Choroid plexus epithelial cell (primary cell): ENCODE data around the gene ARHGAP26.

Experiments used
- DNase-seq: peaks from one replicate; pipeline ENCODE4 v3.0.0-alpha.2; 2010; ENCODE audit warnings: low read depth
- H3K4me3 ChIP-seq: 2 replicates; pipeline ENCODE4 v1.5.1; 2011; ENCODE audit warnings: low read depth, mild to moderate bottlenecking, control low read depth, low read length, moderate library complexity
- CTCF ChIP-seq: conservative IDR thresholded peaks from 2 replicates; pipeline ENCODE4 v1.5.1; 2011; ENCODE audit warnings: low read depth, mild to moderate bottlenecking, control low read depth, inconsistent platforms, low read length, moderate library complexity

ARHGAP26 gene

GRCh38 chr5:143011585-143011984, 241.4 kb downstream of the ARHGAP26 start:
- no peak overlapping the region for H3K4me3 ChIP-seq
- peak; percentile 97 for DNase-seq
- TF ChIP-seq CTCF = no peak

DNA sequence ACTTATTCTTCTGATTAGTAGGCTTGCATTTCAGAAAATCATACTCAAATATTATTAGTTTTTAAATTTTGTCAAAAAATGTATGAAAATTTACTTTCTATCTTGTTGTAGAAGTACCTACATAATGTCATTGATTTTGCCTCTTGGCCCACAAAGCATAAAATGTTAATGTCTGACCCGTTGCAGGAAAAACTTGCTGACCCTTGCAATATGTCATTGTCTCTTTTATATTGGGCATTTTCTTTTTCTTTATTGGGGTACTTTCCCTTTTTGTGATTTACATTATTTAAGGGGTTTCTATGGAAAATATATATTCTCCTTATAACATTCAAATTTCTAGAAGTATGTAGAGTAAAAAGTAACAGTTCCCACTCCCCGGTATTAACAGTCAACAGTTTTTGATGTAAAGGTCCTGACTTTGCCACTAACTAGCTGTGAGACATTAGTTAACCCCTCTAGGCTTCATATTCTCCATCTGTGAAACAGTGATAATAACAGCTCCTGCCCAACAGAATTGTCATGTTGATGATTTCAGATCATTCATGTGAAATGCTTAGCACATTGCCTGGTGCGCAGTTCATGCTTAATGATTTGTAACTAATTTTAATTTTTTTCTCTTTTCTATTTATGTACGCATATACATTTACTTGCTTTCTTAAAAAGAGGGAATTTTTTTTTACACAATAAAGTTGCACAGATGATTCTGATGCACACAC, 243.2 kb downstream of the ARHGAP26 start:
- no peak for TF ChIP-seq CTCF
- DNase-seq = no peak
- no peak overlapping the region for H3K4me3 ChIP-seq

DNA sequence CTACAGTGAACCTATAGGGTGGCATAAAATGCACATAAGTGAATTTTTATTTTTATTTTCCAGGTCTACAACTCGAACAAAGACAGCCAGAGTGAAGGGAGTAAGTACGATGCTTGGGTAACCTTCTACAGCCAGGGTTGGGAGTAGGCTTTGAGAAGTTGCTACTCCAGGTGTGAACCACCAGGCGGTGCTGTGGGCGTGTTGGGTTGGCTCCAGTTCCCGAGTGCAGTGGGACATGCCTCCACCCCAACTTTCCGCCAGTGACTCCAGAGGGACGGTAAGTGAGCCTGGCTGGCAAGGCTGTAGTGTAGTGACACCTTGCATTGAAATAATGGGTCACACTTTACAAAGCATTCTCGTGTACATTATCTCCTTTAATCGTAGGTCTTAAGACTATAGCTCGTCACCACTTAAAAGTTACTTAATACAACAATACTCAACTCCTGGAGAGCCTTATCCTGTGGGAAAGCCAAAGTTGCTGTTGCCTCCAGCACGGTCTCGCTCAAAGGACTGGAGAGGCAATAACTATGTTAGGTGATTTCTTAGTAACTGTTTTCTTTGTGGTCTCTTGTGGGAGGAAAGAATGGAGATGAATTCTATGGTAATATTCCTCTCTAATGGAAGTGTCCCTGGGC, 244.0 kb downstream of the ARHGAP26 start:
- DNase-seq = peak; percentile 32
- TF ChIP-seq CTCF = peak; percentile 60
- no peak overlapping the region for H3K4me3 ChIP-seq

DNA sequence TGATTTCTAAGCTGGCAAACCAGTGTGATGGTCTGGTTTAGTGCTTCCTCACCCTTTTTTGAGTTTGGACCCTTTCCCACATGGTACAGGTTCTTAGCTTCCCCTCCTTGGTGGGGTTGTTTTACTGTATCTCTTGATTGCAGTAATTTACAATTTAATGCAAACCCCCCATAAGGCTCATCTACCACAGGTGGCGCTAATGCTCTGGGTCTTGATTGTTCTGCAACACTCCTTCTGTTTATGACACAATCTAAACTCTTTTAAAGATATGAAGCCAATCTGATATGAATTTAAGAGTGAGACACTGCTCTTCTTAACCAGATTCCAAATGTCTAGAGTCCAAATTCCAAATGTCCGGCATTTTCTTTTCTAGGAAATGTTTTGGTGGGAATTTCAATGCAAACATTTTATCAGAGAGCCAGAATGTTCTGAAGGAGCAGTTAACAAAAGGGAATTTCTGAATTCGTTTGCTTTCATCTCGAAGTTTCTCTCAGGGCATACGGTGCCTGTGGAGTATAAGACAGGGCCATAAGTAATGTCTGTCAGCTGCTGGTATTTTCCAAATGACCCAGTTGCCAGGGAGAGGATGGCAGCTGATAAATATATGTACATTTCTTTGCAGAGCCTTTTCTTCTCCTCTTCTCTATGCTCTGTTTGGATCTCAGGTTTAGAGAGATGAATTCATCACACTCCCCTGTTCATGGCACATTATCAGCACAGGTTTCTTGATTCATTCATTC, 246.8 kb downstream of the ARHGAP26 start:
- DNase-seq = peak; percentile 88
- no peak overlapping the region for H3K4me3 ChIP-seq
- peak; percentile 86 for TF ChIP-seq CTCF

DNA sequence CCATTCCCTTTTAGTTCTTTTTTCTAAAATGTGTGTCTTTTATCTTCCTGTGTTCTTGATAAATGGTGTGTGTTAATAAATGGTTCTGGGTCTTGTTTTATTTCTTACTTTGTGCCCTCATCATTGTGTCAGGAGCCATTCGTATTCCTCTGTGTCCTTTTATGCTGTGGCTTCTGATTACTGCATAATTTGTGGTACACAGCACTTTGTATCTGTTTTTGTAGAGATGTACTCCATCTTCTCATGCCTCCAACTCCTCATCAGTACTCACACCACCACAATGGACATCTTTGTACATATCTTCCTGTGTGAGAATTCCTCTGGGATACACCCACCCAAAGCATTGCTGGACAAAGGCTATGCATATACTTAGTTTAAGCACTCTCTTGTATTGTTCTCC, 247.4 kb downstream of the ARHGAP26 start:
- H3K4me3 ChIP-seq = no peak overlapping the region
- TF ChIP-seq CTCF = no peak
- no peak for DNase-seq

DNA sequence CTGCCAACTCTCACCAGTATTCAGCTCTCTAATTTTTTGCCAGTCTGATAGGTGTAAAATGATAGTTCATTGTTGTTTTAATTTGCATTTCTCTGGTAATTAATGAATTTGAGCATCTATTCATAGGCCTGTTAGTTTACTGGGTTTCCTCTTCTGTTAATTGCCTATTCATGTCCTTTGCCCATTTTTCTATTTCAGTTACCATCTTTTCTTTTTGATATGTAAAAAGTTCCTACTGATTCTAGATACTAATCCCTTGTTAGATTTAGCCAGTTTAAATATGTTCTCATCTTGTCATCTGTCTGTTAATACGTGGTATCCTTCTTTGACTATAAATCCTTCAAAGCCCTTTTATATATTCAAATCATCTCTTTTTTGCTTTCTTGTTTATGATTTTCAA, 247.8 kb downstream of the ARHGAP26 start:
- no peak for TF ChIP-seq CTCF
- DNase-seq = no peak
- H3K4me3 ChIP-seq = no peak overlapping the region
